ENCODE measurements around the gene PDGFRB.
A peak's percentile ranks its signal among the peaks of the same experiment; 100 is the strongest.
"Not testable (repeated sequence)": the region's sequence is repeated elsewhere in the genome, so short reads cannot be mapped to it uniquely, and the experiment has no call there.

Gene PDGFRB

DNA sequence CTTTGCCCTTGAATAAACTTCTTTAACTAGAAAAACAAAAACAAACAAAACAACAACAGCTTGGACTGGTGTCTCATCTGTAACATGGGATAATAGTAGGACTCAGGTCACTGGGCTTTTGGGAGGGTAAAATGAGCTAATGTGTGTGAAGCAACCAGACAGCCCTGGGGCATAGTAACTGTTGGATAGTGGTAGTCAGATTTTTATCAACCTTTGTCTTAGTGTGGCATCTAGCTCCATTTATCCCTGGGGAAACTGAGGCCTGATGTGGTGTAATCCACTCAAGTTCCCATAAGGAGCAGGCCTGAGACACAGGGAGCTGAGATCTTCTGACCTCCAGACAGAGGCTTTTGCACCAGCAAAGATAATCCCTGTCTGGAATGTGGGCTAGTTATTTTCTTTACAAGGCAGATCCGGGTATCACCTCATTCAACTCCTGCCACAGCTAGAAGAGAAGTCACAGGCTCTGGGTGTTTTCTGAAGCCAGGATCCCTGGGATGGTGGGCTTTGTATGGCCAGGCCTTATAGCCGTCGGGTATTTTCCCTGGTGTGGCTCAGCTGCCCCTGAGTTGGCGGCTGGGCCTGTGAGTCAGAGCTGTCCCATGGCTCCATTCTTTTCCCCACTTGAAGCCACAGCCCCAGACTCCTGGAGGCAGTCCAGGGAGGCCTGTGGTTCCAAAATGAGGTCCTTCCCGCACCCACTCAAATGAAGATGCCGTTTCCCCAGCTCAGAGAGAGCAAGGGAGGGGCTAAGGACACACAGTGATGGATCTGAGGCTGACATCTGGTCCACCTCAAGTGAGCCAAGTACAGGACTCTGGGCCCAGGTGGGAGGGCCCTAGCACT is 43.2 kb downstream of the PDGFRB start:
- DNase-seq, result peak; percentile 83

DNA sequence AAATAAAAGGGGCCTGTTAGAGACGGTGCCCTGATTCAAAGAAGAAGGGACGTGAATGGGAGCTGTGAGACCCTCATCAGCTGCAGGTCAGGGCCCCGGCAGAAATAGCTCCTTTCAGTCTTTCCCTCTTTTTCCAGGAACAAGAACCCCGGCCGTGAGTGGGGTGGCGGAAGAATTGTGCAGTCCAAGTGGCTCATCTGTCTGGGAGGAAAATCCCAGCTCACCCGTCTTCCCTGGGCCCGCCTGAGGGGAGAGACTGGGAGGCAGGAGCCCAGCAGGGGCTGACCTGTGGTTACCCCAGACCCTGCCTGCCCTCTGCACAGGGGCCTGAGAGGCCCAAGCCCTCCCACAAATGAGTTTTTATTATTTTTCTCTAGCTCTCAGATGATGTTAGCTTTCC is 44.5 kb downstream of the PDGFRB start:
- DNase-seq, result no peak

DNA sequence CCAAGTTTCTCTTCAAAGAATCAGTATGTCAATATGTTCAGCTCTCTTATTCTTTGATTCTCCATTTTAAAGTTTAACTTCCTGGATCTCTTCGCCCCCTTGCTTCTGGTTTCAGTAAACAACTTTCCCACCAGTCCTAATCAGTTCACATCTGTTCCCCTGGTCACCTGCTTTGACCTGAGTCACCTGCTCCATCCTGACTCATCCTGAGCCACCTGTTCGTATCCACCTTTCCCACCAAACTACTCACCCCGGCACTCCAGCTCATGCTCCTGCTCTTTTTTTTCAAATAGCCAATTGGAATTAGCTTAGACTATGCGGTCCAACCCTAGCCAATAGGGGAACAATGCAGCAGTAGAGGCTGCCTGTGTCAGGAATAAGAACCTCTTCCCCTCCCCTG is 45.7 kb downstream of the PDGFRB start:
- no peak for DNase-seq

DNA sequence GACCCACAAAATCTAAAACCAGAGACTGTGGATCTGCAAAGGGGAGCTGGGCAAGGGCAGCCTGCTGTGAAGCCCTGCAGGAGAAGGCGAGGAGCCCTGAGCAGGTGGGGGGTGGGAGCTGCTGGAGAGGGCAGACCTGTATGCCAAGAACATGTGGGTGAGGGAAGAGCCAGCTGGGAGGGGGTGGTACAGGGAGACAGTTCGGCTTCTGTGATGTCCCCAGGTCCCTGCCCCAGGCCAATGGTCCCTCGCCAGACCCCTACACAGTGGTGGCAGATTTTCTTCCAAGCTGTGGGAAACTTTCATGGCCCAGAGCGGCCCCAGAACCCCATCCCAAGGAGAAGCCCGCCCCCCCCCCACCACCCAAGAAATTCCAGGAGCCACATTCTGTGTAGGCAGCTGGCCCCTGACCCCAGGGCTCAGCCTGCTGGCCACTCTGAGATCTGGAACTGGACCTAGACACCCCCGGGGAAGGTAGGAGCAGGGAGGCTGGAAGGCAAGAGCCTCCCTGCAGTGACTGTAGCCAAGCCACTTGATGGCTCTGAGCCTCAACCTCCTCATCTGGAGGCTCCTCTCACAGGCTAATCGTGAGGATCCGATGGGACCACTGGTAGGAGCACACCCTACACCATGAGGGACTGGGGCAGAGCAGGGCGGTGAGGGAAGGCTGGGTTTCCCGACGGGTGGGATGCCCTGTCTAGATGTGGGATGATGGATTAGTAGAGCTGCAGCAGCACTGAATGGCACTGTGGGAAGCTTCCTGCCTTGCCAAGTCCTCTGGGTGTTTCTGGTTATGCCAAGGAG is 46.7 kb downstream of the PDGFRB start:
- DNase-seq, result no peak

DNA sequence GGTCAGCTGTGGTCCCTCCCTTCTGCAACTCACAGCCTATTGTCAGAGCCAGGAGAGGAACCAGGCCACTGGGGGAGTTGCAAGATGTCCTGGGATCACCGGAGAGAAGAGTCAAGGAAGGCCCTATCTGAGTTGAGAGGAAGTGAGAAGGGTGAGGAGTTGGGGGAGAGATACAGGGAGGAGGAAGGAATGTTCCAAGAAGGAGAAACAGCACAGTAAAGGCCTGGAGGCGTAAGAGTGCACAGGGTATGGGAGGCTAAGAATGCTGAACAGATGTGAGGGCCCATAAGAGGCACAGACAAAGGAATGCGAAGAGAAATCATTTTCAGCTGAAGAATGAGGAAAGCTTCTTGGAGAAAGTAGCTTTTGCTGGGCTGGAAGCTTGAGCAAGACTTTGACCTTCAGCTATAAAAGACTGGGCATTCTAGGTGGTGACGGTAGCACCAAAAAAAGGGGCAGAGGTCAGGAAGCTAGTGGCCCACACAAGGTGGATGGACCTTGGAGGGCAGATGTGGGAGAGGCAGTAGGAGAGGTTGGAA is 47.7 kb downstream of the PDGFRB start:
- no peak for DNase-seq

DNA sequence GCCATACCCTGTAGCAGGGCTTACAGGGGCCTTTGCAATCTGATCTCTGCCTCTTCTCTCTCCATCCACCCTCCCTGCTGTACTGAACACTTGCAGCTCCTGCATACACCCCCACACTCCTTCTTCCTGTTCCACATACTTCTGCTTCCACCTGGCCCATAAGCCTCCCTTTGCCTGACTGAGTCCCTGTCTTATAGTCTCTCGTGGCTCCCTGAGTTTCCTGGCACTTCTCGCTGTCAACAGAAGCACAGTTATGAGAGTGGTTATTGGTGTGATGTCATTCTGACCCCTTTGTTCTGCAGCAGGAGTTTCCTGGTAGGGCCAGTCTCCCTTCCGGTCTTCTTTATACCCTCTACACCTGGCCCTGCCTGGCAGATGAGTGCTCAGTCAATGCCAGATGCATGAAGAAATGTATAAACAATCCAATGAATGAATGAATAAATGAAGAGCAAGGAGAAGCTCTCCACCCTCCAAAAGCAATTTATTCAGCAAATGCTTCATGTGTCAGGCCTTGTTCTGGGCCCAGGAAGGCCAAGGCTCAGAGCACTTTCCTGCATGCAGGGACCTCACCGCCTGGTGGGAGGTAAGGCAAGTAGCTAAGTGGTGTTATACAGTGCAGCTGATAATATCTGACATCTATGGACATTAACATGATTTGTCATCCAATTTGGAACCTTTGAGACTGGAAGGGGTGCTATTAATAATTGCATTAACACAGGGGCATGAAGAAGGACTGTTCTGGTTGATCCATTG is 48.8 kb downstream of the PDGFRB start:
- no peak for DNase-seq

DNA sequence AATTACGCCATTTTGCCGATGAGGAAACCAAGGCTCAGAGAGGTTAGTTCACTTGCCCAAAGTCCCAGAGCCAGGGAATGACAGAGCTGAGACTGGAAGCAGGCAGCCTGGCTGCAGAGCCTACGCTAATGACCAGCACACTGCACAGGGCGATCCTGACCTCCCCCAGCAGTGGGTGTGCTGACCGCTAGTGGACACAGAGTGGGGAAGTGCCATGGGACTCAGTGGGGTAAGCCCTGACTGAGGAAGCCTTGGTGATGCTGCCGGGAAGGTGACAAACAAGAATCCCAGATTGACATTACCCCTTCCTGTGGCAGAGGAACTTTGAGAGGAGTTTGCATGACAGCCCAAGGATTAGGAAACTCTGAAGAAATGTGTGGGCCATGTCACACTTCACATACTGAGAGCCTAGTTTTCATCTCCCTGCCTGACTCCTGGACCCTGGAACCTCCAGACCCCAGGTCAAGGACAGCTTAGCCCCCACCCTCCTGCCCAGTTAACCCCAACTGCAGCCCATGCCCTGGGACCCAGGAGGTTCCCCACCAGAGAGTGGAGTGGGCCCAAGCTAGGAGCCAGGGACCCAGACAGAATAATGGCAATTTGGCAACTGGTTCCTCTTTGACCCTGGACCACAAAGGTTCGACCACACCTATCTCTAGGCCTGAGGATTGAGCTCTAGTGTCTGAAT is 49.6 kb downstream of the PDGFRB start:
- DNase-seq, result no peak

DNA sequence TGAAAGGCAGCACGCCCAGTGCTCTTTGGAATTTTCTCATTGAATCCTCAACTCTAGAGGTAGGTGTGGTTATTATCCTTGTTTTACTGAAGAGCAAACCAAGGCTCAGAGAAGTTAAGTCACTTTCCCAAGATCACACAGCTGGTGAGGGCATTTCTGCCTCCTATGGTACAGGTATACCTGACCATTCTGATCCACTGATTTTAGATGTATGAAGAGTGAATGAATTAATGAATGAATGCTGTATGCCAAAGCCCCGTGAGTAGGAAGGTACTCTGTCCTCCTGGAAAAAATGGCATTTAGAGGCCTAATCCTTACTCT is 51.1 kb downstream of the PDGFRB start:
- DNase-seq, result no peak

DNA sequence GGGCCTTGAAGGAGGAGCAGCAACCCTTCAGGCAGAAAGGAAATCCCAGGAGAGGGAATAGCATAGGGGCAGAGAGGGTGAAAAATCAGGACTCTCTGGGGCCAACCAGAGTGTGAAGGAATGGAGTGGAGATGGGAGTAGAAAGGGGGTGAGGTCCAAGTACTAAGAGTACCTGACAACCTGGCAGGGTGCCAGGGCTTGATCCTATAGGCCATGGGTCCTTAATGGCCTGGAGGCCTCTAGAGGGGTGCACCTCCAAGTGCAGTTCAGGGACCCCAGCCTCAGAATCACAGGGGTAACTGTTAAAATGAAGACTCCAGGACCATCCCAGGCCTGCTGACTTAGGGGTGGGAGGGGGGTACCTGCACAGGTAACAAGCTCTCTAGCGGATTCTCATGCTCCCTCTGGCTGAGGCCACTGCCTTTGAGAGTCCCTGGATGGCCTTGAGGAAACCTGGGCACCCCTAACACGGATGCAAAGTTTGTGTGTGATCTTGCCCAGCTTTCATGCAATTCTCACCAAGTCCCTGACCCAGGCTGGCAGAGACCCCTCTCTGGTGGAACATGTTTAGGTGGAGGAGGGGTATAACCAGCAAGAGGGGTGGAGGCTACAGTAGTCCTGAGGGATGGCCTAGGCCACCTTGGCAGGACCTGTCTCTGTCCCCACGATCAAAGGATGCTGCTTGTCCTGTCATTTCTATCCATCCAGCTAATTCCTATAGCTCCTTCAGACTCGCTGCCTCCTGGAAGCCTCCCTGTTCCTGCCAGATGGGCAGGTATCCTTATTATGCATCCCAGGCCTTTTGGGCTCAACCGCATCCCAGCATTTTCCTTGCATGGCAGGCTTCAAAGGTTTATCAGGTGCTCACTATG is 51.7 kb downstream of the PDGFRB start:
- no peak for DNase-seq

DNA sequence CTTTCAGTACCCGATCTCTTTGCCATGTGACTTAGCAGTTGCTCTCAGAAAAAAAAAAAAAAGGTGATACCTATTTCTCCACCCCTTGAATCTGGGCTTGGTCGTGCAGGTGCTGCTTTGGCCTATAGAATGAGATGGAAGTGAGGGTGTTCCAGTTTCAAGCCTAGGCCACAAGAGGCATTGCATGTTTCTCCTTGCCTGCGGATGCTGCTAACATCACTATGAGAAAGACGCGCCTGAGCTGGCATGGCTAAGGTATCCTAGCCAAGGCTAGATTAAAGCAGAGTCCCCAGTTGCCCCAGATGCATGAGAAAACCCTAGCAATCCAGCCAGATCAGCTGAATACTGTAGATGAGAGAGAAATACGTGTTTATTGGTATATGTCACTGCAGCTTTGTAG is 54.6 kb downstream of the PDGFRB start:
- no peak for DNase-seq

DNA sequence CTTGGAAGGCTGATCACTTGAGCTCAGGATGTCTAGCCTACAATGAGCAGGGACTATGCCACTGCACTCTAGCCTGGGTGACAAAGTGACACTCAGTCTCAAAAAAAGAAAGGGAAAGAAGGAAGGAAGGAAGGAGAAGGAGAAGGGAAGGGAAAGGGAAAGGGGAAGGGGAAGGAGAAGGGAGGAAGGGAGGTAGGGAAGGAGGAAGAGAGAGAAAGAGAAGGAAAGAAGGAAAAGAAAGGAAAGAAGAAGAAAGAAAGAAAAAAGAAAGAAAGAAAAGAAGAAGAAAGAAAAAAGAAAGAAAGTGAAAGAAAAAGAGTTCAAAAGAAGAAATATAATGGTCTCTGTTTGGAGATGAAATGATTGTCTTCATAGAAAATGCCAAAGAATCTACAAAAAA is 58.5 kb downstream of the PDGFRB start:
- DNase-seq, result no peak

DNA sequence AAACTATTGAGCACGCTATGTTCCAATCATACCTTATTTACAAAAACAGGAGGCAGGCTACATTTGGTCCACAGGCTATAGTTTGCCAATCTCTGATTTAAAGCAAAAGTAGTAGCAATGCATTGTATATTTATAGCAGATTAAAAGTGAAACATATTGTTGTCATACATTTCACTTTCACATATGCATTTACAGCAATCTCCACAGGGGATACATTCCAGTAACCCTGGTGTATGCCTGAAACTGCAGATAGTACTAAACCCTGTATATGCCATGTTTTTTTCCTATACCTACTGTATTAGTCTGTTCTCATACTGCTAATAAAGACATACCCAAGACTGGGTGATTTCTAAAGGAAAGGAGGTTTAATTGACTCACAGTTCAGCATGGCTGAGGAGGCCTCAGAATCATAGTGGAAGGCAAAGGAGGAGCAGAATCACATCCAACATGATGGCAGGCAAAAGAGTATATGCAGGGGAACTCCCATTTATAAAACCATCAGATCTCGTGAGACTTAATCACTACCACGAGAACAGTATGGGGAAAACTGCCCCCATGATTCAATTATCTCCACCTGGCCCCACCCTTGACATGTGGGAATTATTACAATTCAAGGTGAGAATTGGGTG is 63.4 kb downstream of the PDGFRB start:
- no peak for DNase-seq

DNA sequence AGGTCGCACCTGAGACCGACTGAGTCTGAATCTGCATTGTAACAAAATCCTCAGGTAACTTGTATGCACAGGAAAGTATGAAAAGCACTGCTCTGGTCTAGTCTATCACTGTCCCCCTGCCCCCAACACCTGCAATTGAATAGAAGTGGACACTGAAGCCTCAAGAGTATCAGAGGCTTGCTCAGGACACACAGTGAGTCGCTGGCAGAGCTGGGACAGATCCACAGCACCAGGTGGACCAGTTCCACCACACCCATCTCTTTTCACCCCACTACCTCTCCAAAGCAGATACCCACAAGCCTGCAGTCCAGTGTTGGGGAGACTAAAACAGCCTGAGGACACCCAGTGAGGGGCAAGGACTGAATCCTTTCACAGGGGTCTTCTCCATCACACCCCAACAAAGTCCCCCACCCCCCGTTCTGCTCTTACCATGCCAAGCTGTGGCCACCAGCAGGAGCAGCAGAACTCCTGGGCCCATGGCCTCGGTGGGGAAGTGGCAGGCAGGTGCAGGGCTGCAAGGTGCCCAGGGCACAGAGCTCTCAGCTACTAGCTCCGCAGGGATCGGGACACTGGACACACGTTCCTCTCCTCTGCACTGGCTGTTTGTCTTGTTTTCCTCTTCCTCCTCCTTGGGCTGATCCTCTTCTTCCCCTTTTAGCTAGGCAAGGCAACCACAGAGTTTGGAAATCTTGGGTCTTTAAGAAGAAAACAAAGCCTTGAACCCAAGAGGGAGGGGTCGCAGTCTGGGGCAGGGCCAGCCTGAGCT is 69.5 kb downstream of the PDGFRB start, which contains the start of gene CSF1R:
CSF1R (minus strand) TSS at position 605 of the 766 bp plus-strand sequence; CDS start at position 478, 127 bp downstream.
- no peak for DNase-seq

DNA sequence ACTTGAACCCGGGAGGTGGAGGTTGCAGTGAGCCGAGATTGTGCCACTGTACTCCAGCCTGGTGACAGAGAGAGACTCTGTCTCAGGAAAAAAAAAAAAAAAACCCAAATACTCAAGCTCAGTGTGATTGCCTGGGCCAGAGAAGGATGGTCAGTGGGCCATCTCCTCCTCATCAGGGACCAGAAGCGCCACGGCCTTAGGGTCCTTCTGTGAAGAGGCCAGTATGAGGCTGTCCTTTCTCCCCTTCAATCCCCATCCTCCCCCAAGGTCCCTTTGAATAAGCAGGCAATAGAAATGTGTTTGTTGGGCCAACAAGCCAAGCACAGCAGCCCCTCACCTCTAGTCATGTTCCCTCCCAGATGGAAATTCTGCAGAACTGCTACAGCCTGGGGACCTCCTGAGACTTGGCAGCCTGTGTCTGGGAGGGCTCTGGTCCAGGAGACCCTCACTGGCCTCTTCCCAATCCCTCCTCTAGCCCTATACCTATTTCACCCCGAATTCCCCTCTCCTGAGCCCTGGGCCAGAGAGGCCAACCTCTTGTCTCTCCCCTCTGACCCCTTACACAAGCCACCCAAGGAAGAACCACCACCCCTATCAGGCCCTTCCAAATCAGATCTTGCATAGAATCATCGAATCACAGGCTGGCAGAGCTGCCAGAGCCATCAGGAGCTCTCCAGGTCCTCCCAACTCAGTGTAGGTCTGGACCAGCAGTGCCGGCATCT is 70.3 kb downstream of the PDGFRB start:
- DNase-seq, result no peak

DNA sequence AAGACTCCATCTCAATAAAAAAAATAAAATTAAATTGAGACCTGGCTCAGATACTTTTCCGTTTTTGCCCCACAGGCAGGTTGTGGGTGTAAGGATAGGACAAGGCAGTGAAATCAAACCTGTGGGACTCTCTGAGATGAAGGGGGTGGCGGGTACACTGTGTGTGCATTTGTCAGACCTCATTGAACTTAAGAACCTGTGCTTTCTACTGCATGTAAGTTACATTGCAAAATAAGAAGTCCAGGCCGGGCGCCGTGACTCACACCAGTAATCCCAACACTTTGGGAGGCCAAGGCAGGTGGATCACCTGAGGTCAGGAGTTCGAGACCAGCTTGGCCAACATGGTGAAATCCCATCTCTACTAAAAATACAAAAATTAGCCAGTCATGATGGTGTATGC is 70.9 kb downstream of the PDGFRB start:
- not testable (repeated sequence) for DNase-seq

DNA sequence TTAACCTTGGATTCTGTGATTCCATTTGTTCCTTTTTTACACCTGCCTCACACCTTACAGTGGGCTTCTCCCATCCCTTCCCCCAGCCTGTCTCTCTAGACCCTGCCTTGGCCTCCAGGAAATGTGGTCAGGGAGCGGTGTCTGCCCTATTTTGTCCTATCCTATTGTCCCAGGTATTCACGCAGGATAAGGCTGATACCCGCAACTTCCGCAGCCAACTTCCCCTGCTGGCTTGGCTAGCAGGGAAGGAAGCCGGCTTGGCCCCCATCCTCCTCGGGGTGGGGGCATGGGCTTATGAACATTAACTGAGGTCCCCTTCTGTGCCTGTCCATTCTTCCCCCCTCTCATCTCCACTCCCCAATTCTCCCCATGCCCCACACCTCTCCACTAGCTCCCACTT is 72.8 kb downstream of the PDGFRB start:
- no peak for DNase-seq

DNA sequence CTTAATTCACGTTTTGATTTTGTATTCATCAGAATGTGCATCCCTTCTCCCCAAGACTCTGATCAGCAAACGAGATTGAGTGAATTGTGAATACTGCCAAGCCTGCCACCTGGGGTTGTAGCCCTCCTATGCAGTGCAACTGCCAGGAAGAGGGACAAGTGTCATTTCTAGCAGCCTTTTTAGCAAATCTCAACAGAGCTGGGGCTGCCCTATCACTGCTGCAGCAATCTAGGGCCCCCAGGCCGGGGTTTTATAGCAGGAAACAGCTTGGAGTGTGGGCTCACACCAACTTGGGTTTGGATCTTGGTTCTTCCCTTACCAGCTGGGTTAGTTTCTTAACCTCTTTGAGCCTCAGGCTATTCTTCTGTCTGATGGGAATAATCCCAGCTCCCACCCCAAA is 73.3 kb downstream of the PDGFRB start:
- no peak for DNase-seq

DNA sequence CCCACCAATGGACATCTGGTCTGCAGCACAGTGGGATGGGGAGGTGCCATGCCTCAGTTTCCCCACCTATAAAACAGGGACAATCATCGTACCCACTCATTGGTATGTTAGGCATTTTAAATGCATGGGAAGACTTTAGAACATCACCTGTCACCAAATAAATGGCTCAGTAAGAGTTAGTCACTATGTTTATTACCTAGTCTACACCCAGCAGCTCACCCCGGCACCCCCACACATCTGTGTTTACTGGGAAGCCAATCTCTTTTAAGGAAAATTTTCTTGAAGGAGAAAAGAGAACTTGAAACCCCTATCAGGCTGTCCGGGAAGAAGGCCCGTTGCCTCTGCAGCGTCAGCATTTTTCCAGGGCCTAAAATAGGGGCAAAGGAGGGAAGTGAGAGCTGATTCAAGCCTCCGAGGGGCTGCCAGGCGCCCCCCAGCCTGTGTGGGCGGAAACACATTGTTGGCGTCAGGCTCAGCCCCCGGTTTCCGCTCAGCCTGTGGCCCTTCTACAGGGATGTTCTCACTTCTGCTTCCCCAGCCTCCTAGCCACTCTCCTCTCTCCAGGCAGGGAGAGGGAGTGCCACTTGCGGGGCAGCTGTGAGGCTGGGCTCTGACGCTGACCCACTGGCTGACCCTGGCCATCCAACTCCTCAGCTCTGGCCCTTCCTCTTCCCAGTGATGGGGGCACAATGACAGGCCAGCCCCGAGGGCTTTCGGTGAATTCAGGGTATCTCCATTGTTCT is 73.9 kb downstream of the PDGFRB start:
- DNase-seq, result no peak

All from T1000 (cell line).